WERI-Rb-1 (cell line): ENCODE results near the gene MON2.

Experiments
- DNase-seq: peaks from one replicate; pipeline ENCODE4 v3.0.0-alpha.2; 2020
- H3K27ac ChIP-seq: fragments of 250-450 bp; sonication (Bioruptor Pico); 2 replicates; pipeline ENCODE4 v1.5.1; 2020; ENCODE audit warnings: mild to moderate bottlenecking, moderate library complexity
- H3K27me3 ChIP-seq: fragments of 250-450 bp; sonication (Bioruptor Pico); 2 replicates; pipeline ENCODE4 v1.5.1; 2021; ENCODE audit warnings: mild to moderate bottlenecking, low read depth, moderate library complexity; ENCODE audit not compliant: insufficient read depth, severe bottlenecking
- H3K36me3 ChIP-seq: fragments of 250-450 bp; sonication (Bioruptor Pico); 2 replicates; pipeline ENCODE4 v1.5.1; 2020; ENCODE audit warnings: mild to moderate bottlenecking, moderate library complexity
- H3K4me3 ChIP-seq: 2 replicates; pipeline ENCODE4 v1.5.1; 2011; ENCODE audit warnings: low read depth, mild to moderate bottlenecking, control low read depth, low read length
- H3K9me3 ChIP-seq: fragments of 250-450 bp; sonication (Bioruptor Pico); 2 replicates; pipeline ENCODE4 v1.5.1; 2021; ENCODE audit warnings: mild to moderate bottlenecking, moderate library complexity; ENCODE audit not compliant: severe bottlenecking
- TF ChIP-seq, protein P1 (sequence below): IDR thresholded peaks from 2 replicates; pipeline ENCODE4 v1.5.1; 2011; ENCODE audit warnings: low read depth, mild to moderate bottlenecking, control low read depth, inconsistent platforms, low read length

The MON2 gene

DNA sequence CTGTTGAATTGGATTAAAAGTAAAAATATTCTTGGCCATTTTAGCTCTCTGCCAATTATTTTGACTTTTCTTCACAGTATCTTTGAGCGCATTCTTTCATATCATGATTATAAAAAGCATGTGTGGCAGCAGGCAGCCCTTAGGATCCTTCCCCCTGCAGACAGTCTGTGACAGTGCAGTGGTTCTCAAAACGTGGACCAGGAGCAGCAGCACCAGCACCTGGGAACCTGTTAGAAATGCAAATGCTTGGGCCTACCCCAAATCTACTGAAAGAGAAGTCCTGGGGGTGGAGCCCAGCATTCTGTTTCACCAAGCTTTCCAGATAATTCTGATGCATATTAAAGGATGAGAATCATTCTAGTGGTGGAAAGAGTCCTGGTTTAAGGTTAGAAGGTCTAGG, 155.6 kb downstream of the MON2 start:
- H3K4me3 ChIP-seq, result no peak overlapping the region

DNA sequence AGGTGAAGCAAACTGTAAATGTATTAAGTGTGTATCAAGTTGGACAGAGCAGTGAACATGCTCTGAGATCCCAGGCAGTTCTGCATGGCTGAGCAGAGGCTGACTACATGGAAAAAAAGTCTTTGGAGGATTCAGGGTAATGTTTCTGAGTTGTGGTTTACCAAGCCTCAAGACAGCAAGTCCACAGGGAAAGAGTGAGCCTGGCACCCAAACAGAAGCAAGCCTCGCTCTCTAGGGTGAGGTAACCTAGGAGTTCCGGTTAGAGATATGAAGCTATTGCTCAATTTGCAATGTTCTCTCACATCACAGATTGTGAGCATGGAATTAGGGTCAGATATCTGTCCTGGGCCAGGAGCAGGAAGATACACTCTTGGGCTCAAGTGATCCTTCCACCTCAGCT, 158.6 kb downstream of the MON2 start:
- no peak for DNase-seq
- TF ChIP-seq, protein P1, sequence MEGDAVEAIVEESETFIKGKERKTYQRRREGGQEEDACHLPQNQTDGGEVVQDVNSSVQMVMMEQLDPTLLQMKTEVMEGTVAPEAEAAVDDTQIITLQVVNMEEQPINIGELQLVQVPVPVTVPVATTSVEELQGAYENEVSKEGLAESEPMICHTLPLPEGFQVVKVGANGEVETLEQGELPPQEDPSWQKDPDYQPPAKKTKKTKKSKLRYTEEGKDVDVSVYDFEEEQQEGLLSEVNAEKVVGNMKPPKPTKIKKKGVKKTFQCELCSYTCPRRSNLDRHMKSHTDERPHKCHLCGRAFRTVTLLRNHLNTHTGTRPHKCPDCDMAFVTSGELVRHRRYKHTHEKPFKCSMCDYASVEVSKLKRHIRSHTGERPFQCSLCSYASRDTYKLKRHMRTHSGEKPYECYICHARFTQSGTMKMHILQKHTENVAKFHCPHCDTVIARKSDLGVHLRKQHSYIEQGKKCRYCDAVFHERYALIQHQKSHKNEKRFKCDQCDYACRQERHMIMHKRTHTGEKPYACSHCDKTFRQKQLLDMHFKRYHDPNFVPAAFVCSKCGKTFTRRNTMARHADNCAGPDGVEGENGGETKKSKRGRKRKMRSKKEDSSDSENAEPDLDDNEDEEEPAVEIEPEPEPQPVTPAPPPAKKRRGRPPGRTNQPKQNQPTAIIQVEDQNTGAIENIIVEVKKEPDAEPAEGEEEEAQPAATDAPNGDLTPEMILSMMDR, result no peak
- H3K27ac ChIP-seq, result peak overlapping the region; percentile 39

More for the DNA sequence above, 155.6 kb downstream of the MON2 start:
- Histone ChIP-seq H3K27me3 (no peaks in the 10 kb centered on the region), H3K27ac (no peak overlapping the region), H3K9me3 (no peaks in the 10 kb centered on the region), H3K36me3 (no peaks in the 10 kb centered on the region)
- no peak for DNase-seq
- TF ChIP-seq, protein P1, result no peak

DNA sequence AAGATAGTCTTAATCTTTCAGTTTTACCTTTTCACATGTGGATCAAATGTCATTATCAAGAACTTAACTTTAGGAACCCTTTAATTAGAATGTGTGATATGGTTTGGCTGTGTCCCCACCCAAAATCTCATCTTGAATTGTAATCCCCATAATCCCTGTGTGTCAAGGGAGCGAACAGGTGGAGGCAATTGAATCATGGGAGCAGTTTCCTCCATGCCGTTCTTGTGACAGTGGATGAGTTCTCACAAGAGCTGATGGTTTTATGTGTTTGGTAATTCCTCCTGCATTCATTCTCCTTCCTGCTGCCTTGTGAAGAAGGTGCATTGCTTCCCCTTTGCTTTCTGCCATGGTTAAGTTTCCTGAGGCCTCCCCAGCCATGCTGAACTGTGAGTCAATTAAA, 160.6 kb downstream of the MON2 start:
- Histone ChIP-seq H3K27me3 (no peaks in the 10 kb centered on the region), H3K9me3 (no peaks in the 10 kb centered on the region), H3K27ac (no peak overlapping the region), H3K36me3 (no peaks in the 10 kb centered on the region), H3K4me3 (no peak overlapping the region)
- DNase-seq, result peak; percentile 10
- TF ChIP-seq, protein P1, result no peak

More for the DNA sequence above, 158.6 kb downstream of the MON2 start:
- no peaks in the 10 kb centered on the region for H3K27me3 ChIP-seq
- H3K9me3 ChIP-seq, result no peaks in the 10 kb centered on the region
- H3K36me3 ChIP-seq, result no peaks in the 10 kb centered on the region
- H3K4me3 ChIP-seq, result no peak overlapping the region

- no peak overlapping the region for H3K27ac ChIP-seq
- no peaks in the 10 kb centered on the region for H3K36me3 ChIP-seq
- no peaks in the 10 kb centered on the region for H3K27me3 ChIP-seq
- H3K4me3 ChIP-seq, result no peak overlapping the region
- DNase-seq, result no peak
- no peaks in the 10 kb centered on the region for H3K9me3 ChIP-seq
- TF ChIP-seq, protein P1, result no peak
These were observed 162.8 kb downstream of the MON2 start for GRCh38 chr12:62629413-62629812.

- Histone ChIP-seq H3K4me3 (no peak overlapping the region), H3K27ac (no peak overlapping the region), H3K27me3 (no peaks in the 10 kb centered on the region), H3K36me3 (no peaks in the 10 kb centered on the region), H3K9me3 (no peaks in the 10 kb centered on the region)
- TF ChIP-seq, protein P1, result no peak
- DNase-seq, result no peak
These were observed 163.5 kb downstream of the MON2 start for GRCh38 chr12:62629971-62630739.
